LNCaP clone FGC (cell line): ENCODE results near the gene KIAA1217.

ENCODE experiments used
- DNase-seq: peaks from one replicate; pipeline ENCODE4 v3.0.0-alpha.2; 2011; ENCODE audit warnings: low read depth
- H3K4me3 ChIP-seq: 2 replicates; pipeline ENCODE4 v1.5.1; 2011; ENCODE audit warnings: mild to moderate bottlenecking, low read depth, low read length, control low read depth
- TF ChIP-seq, protein P1 (sequence below): IDR thresholded peaks from 2 replicates; pipeline ENCODE4 v1.5.1; 2012; ENCODE audit warnings: mild to moderate bottlenecking; ENCODE audit not compliant: control insufficient read depth, insufficient read depth; ENCODE audit errors: extremely low read depth

KIAA1217 gene

DNA sequence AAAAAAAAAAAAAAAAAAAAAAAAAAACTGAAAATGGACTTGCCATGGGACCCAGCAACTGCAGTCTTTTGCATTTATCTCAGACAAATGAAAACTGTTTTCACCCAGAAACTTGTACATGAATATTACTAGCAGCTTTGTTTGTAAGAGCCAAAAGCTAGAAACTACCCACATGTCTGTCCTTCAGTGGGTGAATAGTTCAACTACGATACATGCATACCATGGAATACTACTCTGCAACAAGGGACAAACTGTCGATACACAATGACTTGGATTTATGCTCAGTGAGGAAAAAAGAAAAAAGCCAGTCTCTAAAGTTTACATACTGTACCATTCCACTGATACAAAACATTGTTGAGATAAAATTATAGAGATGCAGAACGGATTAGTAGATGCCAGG lies 195.6 kb downstream of the KIAA1217 start:
- no peak overlapping the region for H3K4me3 ChIP-seq
- no peak for DNase-seq
- TF ChIP-seq, protein P1, sequence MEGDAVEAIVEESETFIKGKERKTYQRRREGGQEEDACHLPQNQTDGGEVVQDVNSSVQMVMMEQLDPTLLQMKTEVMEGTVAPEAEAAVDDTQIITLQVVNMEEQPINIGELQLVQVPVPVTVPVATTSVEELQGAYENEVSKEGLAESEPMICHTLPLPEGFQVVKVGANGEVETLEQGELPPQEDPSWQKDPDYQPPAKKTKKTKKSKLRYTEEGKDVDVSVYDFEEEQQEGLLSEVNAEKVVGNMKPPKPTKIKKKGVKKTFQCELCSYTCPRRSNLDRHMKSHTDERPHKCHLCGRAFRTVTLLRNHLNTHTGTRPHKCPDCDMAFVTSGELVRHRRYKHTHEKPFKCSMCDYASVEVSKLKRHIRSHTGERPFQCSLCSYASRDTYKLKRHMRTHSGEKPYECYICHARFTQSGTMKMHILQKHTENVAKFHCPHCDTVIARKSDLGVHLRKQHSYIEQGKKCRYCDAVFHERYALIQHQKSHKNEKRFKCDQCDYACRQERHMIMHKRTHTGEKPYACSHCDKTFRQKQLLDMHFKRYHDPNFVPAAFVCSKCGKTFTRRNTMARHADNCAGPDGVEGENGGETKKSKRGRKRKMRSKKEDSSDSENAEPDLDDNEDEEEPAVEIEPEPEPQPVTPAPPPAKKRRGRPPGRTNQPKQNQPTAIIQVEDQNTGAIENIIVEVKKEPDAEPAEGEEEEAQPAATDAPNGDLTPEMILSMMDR = no peak

- no peak for DNase-seq
- H3K4me3 ChIP-seq = no peak overlapping the region
- TF ChIP-seq, protein P1 = no peak
Measured at GRCh38 chr10:24405635-24406034, 196.7 kb downstream of the KIAA1217 start.

DNA sequence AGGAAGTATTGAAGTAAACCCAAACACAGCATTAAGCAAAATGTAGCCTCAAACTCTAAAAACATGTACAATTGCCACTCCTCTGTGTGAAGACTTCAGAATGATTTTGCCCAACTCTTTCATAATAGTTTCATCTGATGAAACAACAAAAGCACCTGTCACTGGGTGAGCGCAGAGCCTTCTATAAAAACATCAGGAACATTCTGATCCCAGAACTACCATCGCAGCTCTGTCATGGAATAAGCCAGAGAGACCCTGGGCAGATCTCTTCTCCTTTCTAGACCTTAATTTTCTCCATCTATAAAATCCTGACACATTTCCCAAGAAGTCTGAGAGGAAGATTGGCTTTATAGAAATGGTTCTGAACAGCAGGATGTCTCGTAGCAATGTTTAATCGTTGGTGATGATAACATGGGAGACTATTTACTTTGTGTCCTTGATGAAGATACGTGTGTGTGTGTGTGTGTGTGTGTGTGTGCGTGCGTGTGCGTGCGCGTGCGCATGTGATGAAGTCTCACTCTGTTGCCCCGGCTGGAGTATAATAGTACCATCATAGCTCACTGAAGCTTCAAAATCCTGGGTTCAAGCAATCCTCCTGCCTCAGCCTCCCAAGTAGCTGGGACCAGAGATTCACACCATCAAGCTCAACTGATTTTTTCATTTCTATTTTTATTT lies 198.0 kb downstream of the KIAA1217 start:
- no peak overlapping the region for H3K4me3 ChIP-seq
- TF ChIP-seq, protein P1 = no peak

GRCh38 chr10:24407928-24408327 lies 199.0 kb downstream of the KIAA1217 start:
- DNase-seq = no peak
- TF ChIP-seq, protein P1 = no peak
- H3K4me3 ChIP-seq = no peak overlapping the region

More for the DNA sequence above, 198.0 kb downstream of the KIAA1217 start:
- no peak for DNase-seq

- TF ChIP-seq, protein P1 = no peak
- DNase-seq = peak; percentile 59
Measured at GRCh38 chr10:24408365-24408764, 199.4 kb downstream of the KIAA1217 start.

DNA sequence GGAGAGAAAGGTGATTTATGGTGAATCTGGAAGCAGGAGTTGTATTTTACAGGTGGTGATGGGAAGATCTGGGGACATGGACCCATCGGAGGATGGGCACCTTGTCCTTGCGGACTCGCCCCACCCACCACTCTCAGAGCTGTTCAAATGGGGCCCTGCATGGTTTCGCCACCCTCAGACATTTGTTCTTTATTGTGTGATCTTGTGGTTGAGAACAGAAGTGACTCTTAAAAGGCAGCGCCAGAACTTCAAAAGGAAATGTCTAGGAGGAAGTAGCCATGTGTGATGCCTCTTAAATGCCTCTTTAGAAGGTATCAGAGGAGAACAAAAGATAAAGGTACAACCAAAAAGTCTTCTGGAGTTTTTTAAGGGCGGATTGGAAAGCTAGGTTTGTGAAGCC lies 205.7 kb downstream of the KIAA1217 start:
- TF ChIP-seq, protein P1 = no peak
- H3K4me3 ChIP-seq = no peak overlapping the region
- DNase-seq = no peak

More at GRCh38 chr10:24408365-24408764, 199.4 kb downstream of the KIAA1217 start:
- no peak overlapping the region for H3K4me3 ChIP-seq

DNA sequence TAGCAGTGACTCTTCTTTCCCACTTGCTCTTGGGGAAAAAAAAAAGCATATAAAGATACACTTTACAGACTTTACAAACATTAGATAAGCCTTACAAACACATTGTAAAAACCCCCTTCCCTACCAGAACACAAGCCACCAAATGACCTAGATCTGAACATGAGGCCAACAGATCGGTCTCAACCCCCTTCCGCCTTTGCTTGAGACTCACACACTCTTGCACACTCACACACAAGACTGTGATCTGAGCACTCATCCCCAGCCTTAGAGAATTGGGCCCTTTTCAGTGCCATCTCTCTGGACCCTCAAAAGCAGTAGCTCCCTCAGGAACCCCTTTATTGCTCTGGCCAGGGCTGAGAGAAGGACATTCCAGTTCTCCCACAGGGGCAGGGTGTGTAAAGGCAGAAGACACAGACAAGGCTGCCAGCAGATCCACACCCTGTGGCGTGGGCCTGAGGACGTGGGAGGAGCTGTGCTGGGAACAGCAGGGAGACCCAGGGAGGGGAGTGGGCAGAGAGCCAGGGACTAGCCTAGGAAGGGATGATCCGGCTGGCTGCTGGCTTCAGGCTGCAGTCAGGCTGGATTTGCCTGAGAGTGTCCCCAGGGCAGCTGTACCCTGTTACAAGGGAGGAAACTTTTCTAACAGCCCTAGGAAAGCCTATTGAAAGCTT lies 206.7 kb downstream of the KIAA1217 start:
- TF ChIP-seq, protein P1 = no peak
- H3K4me3 ChIP-seq = no peak overlapping the region
- peak; percentile 36 for DNase-seq
